ENCODE data around the gene CASD1. TPM values are rescaled to one million over a fixed set of nuclear protein-coding genes. Genes with fewer than 3 reads are reported as not detected.

Gene CASD1
- total RNA-seq, 4 donors from 2014 or later: 18.3 to 31.3 (median 23.7) TPM

- no peak overlapping the region for H3K27ac ChIP-seq
- ATAC-seq: no peak
- H3K4me1 ChIP-seq: no peaks in the 10 kb centered on the region
- peaks cover 5% of the 10 kb centered on the region for H3K27me3 ChIP-seq
- no peaks in the 10 kb centered on the region for H3K36me3 ChIP-seq
- 48 to 56% methylated on average over 1 of the region's 1 CpG for WGBS, 2 donors (ENCODE audit: low coverage in 1 of 2)
- TF ChIP-seq POLR2A (IDR thresholded peaks at IDR 0.05) (no peak), POLR2AphosphoS5 (IDR thresholded peaks at IDR 0.05) (no peak), EP300 (IDR thresholded peaks at IDR 0.05) (no peak), CTCF (IDR thresholded peaks at IDR 0.05) (no peak)
- H3K9me3 ChIP-seq: no peaks in the 10 kb centered on the region
- no peak overlapping the region for H3K4me3 ChIP-seq
These were observed 31.7 kb upstream of the CASD1 start for GRCh38 chr7:94477878-94478277.

- Histone ChIP-seq H3K36me3 (no peaks in the 10 kb centered on the region), H3K4me3 (no peak overlapping the region), H3K4me1 (no peaks in the 10 kb centered on the region), H3K27me3 (peaks cover 5% of the 10 kb centered on the region), H3K27ac (no peak overlapping the region), H3K9me3 (no peaks in the 10 kb centered on the region)
- TF ChIP-seq EP300 (IDR thresholded peaks at IDR 0.05) (no peak), POLR2AphosphoS5 (IDR thresholded peaks at IDR 0.05) (no peak), CTCF (IDR thresholded peaks at IDR 0.05) (no peak), POLR2A (IDR thresholded peaks at IDR 0.05) (no peak)
- 68 to 78% methylated on average over 3 of the region's 3 CpGs for WGBS, 2 donors (ENCODE audit: low coverage in 1 of 2)
- ATAC-seq: no peak
These were observed 30.9 kb upstream of the CASD1 start for GRCh38 chr7:94478648-94479214.

DNA sequence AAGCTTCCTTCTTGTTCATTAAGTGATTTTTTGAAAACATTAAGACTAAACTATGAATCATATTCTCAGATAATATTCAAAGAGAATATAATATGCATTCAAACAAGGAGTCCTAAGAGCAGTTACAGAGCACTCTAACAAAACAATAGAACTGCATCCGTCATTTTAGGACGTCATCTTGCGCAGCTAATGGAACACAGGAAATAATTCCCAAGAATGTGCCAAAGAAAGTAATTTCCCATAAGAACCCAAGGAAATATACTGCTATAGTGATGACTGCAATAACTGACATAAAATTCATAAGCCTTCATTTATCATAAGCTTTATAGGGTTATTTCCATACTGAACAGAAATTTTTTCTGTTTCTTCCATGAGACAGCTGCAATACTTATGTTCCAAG lies 28.3 kb upstream of the CASD1 start:
- Histone ChIP-seq H3K4me1 (no peaks in the 10 kb centered on the region), H3K27ac (no peak overlapping the region), H3K27me3 (peaks cover 5% of the 10 kb centered on the region), H3K9me3 (no peaks in the 10 kb centered on the region), H3K4me3 (no peak overlapping the region), H3K36me3 (no peaks in the 10 kb centered on the region)
- TF ChIP-seq POLR2A (IDR thresholded peaks at IDR 0.05): no peak
- TF ChIP-seq CTCF (IDR thresholded peaks at IDR 0.05): no peak
- TF ChIP-seq EP300 (IDR thresholded peaks at IDR 0.05): no peak
- no peak for TF ChIP-seq POLR2AphosphoS5 (IDR thresholded peaks at IDR 0.05)
- WGBS, 2 donors (ENCODE audit: low coverage in 1 of 2): 32 to 56% methylated on average over 3 of the region's 3 CpGs
- ATAC-seq: no peak

- TF ChIP-seq POLR2AphosphoS5 (IDR thresholded peaks at IDR 0.05) (no peak), POLR2A (IDR thresholded peaks at IDR 0.05) (no peak), EP300 (IDR thresholded peaks at IDR 0.05) (no peak), CTCF (IDR thresholded peaks at IDR 0.05) (no peak)
- Histone ChIP-seq H3K9me3 (no peaks in the 10 kb centered on the region), H3K36me3 (no peaks in the 10 kb centered on the region), H3K27ac (no peak overlapping the region), H3K4me1 (no peaks in the 10 kb centered on the region), H3K27me3 (peaks cover 5% of the 10 kb centered on the region), H3K4me3 (no peak overlapping the region)
- no peak for ATAC-seq
- 81 to 94% methylated on average over 3 to 9 of the region's 9 CpGs for WGBS, 2 donors (ENCODE audit: low coverage in 1 of 2)
These were observed 26.8 kb upstream of the CASD1 start for GRCh38 chr7:94482796-94483195.

- peaks cover 5% of the 10 kb centered on the region for H3K27me3 ChIP-seq
- WGBS, 2 donors (ENCODE audit: low coverage in 1 of 2): 100% methylated on average over 1 of the region's 2 CpGs; no CpG with 5 or more reads in 1 of the 2 donors
- H3K27ac ChIP-seq: no peak overlapping the region
- H3K9me3 ChIP-seq: no peaks in the 10 kb centered on the region
- TF ChIP-seq POLR2A (IDR thresholded peaks at IDR 0.05): no peak
- no peak for TF ChIP-seq CTCF (IDR thresholded peaks at IDR 0.05)
- TF ChIP-seq EP300 (IDR thresholded peaks at IDR 0.05): no peak
- TF ChIP-seq POLR2AphosphoS5 (IDR thresholded peaks at IDR 0.05): no peak
- no peak overlapping the region for H3K4me3 ChIP-seq
- H3K4me1 ChIP-seq: no peaks in the 10 kb centered on the region
- no peak for ATAC-seq
- H3K36me3 ChIP-seq: no peaks in the 10 kb centered on the region
These were observed 25.8 kb upstream of the CASD1 start for GRCh38 chr7:94483843-94484242.
